Frontal cortex (tissue), 4 donors: ENCODE measurements around the gene ZFYVE19. TPM values are rescaled to one million over a fixed set of nuclear protein-coding genes. Genes with fewer than 3 reads are reported as not detected.
A peak's percentile ranks its signal among the peaks of the same experiment; 100 is the strongest.

Source experiments
- DNase-seq, 2 donors: peaks; one replicate each; pipeline ENCODE4 v3.0.0; 2012; ENCODE audit warnings: low spot score in 2 of 2
- FAIRE-seq: peaks from 2 replicates; lab custom pipeline; 2012; peaks lifted over from hg19 to GRCh38; lab: Jason Lieb, UNC
- total RNA-seq: library from RNA; depleted of rRNA; stranded (reverse); fragments of >200 nt; gene quantifications from one replicate; pipeline ENCODE4 v1.2.3, GENCODE V29; 2014
- donor health status: control.
- donor health status: control.
- donor health status: control.

ZFYVE19 gene
- total RNA-seq, 1 donor from 2014 or later = 18.8 TPM

- DNase-seq (no peak), FAIRE-seq (no peak)
Observed at GRCh38 chr15:40807888-40808461, 1.1 kb downstream of the ZFYVE19 start.

GRCh38 chr15:40808861-40809450 lies 2.1 kb downstream of the ZFYVE19 start:
- DNase-seq = no peak
- FAIRE-seq = no peak

GRCh38 chr15:40812721-40813425 lies 6.0 kb downstream of the ZFYVE19 start:
- DNase-seq = no peak
- no peak for FAIRE-seq

GRCh38 chr15:40815042-40815698 lies 8.3 kb downstream of the ZFYVE19 start:
- no peak for FAIRE-seq

GRCh38 chr15:40819048-40819447 lies 12.2 kb downstream of the ZFYVE19 start:
- DNase-seq (no peak), FAIRE-seq (no peak)

More at GRCh38 chr15:40815042-40815698, 8.3 kb downstream of the ZFYVE19 start:
- peak in 1 of 2 donors; percentile 47 for DNase-seq

- FAIRE-seq = no peak
Observed at GRCh38 chr15:40821195-40821594, 14.3 kb downstream of the ZFYVE19 start.

GRCh38 chr15:40823572-40824343 lies 16.9 kb downstream of the ZFYVE19 start:
- no peak for DNase-seq
- FAIRE-seq = no peak

More at GRCh38 chr15:40821195-40821594, 14.3 kb downstream of the ZFYVE19 start:
- no peak for DNase-seq

- FAIRE-seq (no peak), DNase-seq (no peak)
Observed at GRCh38 chr15:40825661-40826422, 19.0 kb downstream of the ZFYVE19 start.

- FAIRE-seq (no peak), DNase-seq (no peak)
Observed at GRCh38 chr15:40826423-40827075, 19.7 kb downstream of the ZFYVE19 start.

GRCh38 chr15:40828447-40829036 lies 21.7 kb downstream of the ZFYVE19 start, which contains the start of gene PPP1R14D:
Gene PPP1R14D (minus strand): TSS chr15:40828708. CDS start chr15:40828641, 67 bp downstream.
- FAIRE-seq (no peak), DNase-seq (no peak)

GRCh38 chr15:40829115-40829514 lies 22.2 kb downstream of the ZFYVE19 start:
- no peak for FAIRE-seq

GRCh38 chr15:40830884-40831283 lies 24.0 kb downstream of the ZFYVE19 start:
- FAIRE-seq (no peak), DNase-seq (no peak)

More at GRCh38 chr15:40829115-40829514, 22.2 kb downstream of the ZFYVE19 start:
- DNase-seq = no peak

GRCh38 chr15:40831861-40832260 lies 25.0 kb downstream of the ZFYVE19 start:
- DNase-seq = no peak
- FAIRE-seq = no peak

- no peak for FAIRE-seq
Observed at GRCh38 chr15:40832903-40833302, 26.0 kb downstream of the ZFYVE19 start.

GRCh38 chr15:40836020-40836419 lies 29.1 kb downstream of the ZFYVE19 start:
- FAIRE-seq (no peak), DNase-seq (no peak)

More at GRCh38 chr15:40832903-40833302, 26.0 kb downstream of the ZFYVE19 start:
- no peak for DNase-seq

GRCh38 chr15:40838756-40839155 lies 31.9 kb downstream of the ZFYVE19 start:
- FAIRE-seq (no peak), DNase-seq (no peak)

GRCh38 chr15:40841741-40842140 lies 34.9 kb downstream of the ZFYVE19 start:
- DNase-seq = no peak
- FAIRE-seq = no peak

GRCh38 chr15:40843261-40843884 lies 36.5 kb downstream of the ZFYVE19 start:
- no peak for DNase-seq
- no peak for FAIRE-seq
